Brain microvascular endothelial cell (primary cell): ENCODE results near the gene NHLH1.
A peak's percentile ranks its signal among the peaks of the same experiment; 100 is the strongest.

Source experiments
- DNase-seq: peaks from one replicate; pipeline ENCODE4 v3.0.0-alpha.2; 2020
- H3K27ac ChIP-seq: fragments of 250-450 bp; sonication (Bioruptor Pico); 2 replicates; pipeline ENCODE4 v1.5.1; 2020; ENCODE audit warnings: mild to moderate bottlenecking, moderate library complexity
- H3K27me3 ChIP-seq: fragments of 250-450 bp; sonication (Bioruptor Pico); replicated peaks from 2 replicates; pipeline ENCODE4 v1.5.1; 2020; ENCODE audit warnings: mild to moderate bottlenecking
- H3K36me3 ChIP-seq: fragments of 250-450 bp; sonication (Bioruptor Pico); replicated peaks from 2 replicates; pipeline ENCODE4 v1.5.1; 2020; ENCODE audit warnings: mild to moderate bottlenecking
- H3K4me3 ChIP-seq: 2 replicates; pipeline ENCODE4 v1.5.1; 2011; ENCODE audit warnings: low read depth, mild to moderate bottlenecking, control low read depth, low read length, moderate library complexity
- in situ Hi-C: cut with HindIII; loops from 2 replicates; pipeline ENCODE4 v1.10.0; 2017; ENCODE audit warnings: low sequenced_read_pairs, low pct_ligation_motif_present
- TF ChIP-seq, protein P1 (sequence below): IDR thresholded peaks from 2 replicates; pipeline ENCODE4 v1.5.1; 2011; ENCODE audit warnings: low read depth, mild to moderate bottlenecking, moderate library complexity, low read length, control low read depth, inconsistent platforms; ENCODE audit errors: missing control alignments

Gene NHLH1

GRCh38 chr1:160358073-160358472 lies 8.8 kb upstream of the NHLH1 start:
- TF ChIP-seq, protein P1, sequence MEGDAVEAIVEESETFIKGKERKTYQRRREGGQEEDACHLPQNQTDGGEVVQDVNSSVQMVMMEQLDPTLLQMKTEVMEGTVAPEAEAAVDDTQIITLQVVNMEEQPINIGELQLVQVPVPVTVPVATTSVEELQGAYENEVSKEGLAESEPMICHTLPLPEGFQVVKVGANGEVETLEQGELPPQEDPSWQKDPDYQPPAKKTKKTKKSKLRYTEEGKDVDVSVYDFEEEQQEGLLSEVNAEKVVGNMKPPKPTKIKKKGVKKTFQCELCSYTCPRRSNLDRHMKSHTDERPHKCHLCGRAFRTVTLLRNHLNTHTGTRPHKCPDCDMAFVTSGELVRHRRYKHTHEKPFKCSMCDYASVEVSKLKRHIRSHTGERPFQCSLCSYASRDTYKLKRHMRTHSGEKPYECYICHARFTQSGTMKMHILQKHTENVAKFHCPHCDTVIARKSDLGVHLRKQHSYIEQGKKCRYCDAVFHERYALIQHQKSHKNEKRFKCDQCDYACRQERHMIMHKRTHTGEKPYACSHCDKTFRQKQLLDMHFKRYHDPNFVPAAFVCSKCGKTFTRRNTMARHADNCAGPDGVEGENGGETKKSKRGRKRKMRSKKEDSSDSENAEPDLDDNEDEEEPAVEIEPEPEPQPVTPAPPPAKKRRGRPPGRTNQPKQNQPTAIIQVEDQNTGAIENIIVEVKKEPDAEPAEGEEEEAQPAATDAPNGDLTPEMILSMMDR, result no peak
- in situ Hi-C loops, result no loop called here
- Histone ChIP-seq H3K27me3 (no peaks in the 10 kb centered on the region), H3K27ac (no peak overlapping the region), H3K36me3 (peaks cover 65% of the 10 kb centered on the region), H3K4me3 (no peak overlapping the region)
- no peak for DNase-seq

DNA sequence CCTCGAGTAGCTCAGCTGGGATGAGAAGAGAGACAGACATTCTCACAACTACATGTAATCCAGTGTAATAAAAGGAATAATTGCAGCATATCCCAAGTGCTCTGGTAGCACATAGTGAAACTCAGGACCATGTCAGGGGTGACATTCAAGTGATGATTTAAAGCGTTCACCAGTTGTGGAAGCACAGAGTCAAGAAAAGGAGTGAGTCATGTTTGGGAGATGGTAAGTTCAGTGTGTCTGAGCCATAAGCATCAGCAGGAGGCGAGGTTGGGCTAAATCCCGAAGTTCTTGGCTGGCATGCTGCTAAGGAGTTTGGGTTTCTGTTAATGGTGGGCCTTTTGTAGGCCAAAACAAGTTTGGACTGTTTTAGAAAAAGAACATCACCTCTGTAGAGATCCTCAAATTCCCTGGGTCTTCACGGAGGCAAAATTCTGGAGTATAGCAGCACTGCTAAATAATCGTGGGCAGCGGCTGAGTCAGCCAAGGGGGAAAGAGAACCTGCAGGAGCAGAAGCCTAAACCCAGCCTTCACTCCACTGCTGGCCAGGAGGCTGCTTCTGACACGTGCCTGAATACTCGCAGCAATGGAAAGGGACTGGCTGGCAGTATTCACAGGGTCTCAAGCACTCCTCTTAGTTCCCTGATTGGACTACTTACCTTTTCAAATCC lies 7.2 kb upstream of the NHLH1 start:
- Histone ChIP-seq H3K27me3 (no peaks in the 10 kb centered on the region), H3K4me3 (no peak overlapping the region), H3K27ac (no peak overlapping the region), H3K36me3 (peaks cover 50% of the 10 kb centered on the region)
- TF ChIP-seq, protein P1, result no peak
- in situ Hi-C loops, result no loop called here
- DNase-seq, result peak; percentile 23

DNA sequence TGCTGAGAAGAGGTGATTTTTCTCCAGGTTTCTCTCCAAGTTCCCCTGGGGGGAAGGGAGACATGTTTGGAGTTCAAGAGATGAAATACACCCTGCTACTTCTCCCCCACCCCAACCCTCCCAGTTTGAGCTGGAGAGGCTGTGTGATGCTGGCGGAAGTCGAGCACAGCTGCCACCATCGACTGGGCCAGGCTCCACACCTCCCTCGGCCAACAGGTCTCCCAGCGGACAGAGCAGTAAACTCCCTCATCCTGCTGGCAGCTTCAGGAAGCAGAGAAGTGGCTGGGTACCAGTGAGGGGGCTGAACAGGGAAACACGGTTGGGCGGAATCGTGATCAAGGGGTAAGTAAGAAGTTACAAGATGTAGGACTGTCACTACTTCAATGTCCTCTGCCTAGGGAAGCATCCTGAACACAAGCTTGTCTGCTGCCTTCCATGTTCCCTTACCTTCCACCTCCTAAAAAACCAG lies 6.6 kb upstream of the NHLH1 start:
- Histone ChIP-seq H3K4me3 (no peak overlapping the region), H3K36me3 (peaks cover 44% of the 10 kb centered on the region), H3K27ac (no peak overlapping the region), H3K27me3 (no peaks in the 10 kb centered on the region)
- in situ Hi-C loops, result no loop called here
- DNase-seq, result no peak
- TF ChIP-seq, protein P1, result no peak

GRCh38 chr1:160361199-160361598 lies 5.7 kb upstream of the NHLH1 start:
- no peak overlapping the region for H3K4me3 ChIP-seq
- in situ Hi-C loops, result no loop called here
- TF ChIP-seq, protein P1, result no peak
- H3K27me3 ChIP-seq, result no peaks in the 10 kb centered on the region
- DNase-seq, result no peak
- H3K27ac ChIP-seq, result no peak overlapping the region
- peaks cover 35% of the 10 kb centered on the region for H3K36me3 ChIP-seq

DNA sequence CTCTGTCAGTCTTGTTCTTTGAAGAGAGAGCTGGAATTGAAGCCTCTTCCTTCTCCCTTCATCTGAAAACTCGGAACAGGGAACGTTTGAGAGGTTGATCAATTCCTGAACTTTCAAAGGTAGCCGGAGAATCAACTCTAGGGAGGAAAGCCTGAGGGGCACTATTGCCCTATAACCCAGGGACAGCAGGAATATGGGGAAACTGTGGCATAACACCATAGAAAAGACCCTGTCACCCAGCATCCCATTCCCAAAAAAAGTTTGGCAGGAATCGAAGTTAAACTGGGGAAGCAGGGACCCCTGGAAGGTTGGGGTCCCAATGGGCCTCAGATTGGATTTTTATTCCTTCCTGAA lies 5.1 kb upstream of the NHLH1 start:
- no peaks in the 10 kb centered on the region for H3K27me3 ChIP-seq
- DNase-seq, result no peak
- no peak overlapping the region for H3K27ac ChIP-seq
- no peak overlapping the region for H3K4me3 ChIP-seq
- H3K36me3 ChIP-seq, result peaks cover 29% of the 10 kb centered on the region
- TF ChIP-seq, protein P1, result no peak
- in situ Hi-C loops, result no loop called here
